HG03066 (cell line): ENCODE data around the gene ATP13A2.
"Not testable (repeated sequence)": the region's sequence is repeated elsewhere in the genome, so short reads cannot be mapped to it uniquely, and the experiment has no call there.

Source experiments
- ATAC-seq: cut with Tn5 transposase; IDR thresholded peaks from one replicate; pipeline ENCODE4 v1.9.1; 2021; ENCODE audit warnings: low read depth; ENCODE audit not compliant: unreplicated experiment

Gene ATP13A2

GRCh38 chr1:16967095-16967575 lies 44.6 kb downstream of the ATP13A2 start:
- ATAC-seq, result no peak

- ATAC-seq, result no peak
Measured at GRCh38 chr1:16966282-16966681, 45.4 kb downstream of the ATP13A2 start.

- no peak for ATAC-seq
Measured at GRCh38 chr1:16965486-16966067, 46.2 kb downstream of the ATP13A2 start.

GRCh38 chr1:16964169-16964568 lies 47.6 kb downstream of the ATP13A2 start:
- not testable (repeated sequence) for ATAC-seq

- ATAC-seq, result no peak
Measured at GRCh38 chr1:16961297-16962133, 50.2 kb downstream of the ATP13A2 start.

DNA sequence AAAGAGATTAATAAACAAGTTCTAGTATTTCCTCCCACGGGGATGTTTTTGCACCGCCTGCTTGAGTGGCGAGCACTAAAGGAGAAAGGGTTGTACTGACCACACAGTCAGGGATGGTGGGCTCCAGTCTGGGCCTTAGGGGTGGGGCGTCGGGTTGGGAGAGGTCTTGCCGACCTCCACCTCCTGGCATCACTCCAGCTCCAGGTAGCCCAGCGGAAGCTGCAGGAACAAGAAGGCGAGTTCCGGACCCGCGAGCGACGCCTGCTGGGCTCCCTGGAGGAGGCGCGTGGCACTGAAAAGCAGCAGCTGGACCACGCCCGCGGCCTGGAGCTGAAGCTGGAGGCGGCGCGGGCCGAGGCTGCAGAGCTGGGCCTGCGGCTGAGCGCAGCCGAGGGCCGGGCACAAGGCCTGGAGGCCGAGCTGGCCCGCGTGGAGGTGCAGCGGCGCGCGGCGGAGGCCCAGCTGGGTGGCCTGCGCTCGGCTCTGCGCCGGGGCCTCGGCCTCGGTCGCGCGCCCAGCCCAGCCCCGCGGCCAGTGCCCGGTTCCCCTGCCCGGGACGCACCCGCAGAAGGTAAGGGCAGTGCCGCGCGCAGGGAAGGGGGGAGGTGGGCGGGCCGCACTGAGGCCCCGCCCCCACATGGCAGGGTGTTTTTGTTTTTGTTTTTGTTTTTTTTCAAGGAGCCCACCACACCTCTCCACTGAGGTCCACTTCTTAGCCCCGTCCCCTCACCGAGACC lies 51.0 kb downstream of the ATP13A2 start:
- no peak for ATAC-seq

- no peak for ATAC-seq
Measured at GRCh38 chr1:16958475-16958874, 53.3 kb downstream of the ATP13A2 start.

GRCh38 chr1:16957731-16958130 lies 54.0 kb downstream of the ATP13A2 start:
- no peak for ATAC-seq

GRCh38 chr1:16956775-16957174 lies 55.0 kb downstream of the ATP13A2 start:
- ATAC-seq, result no peak

GRCh38 chr1:16955186-16955585 lies 56.5 kb downstream of the ATP13A2 start:
- no peak for ATAC-seq

DNA sequence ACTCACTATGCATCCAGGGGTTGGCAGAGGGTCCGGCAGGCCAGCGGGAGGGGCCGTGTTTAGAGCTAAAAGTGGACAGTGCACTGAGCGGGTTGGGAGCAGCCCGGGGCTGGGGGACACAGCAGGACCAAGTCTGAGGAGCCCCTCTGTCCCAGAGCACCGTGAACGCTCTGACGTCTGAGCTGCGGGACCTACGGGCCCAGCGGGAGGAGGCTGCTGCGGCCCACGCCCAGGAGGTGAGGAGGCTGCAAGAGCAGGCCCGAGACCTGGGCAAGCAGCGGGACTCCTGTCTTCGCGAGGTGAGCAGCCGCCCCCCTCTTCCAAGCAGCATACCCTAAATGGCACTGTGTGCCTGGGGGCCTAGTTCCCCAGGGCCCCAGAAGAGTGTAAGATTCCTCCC lies 57.1 kb downstream of the ATP13A2 start:
- ATAC-seq, result no peak

- ATAC-seq, result not testable (repeated sequence)
Measured at GRCh38 chr1:16952376-16952775, 59.4 kb downstream of the ATP13A2 start.

DNA sequence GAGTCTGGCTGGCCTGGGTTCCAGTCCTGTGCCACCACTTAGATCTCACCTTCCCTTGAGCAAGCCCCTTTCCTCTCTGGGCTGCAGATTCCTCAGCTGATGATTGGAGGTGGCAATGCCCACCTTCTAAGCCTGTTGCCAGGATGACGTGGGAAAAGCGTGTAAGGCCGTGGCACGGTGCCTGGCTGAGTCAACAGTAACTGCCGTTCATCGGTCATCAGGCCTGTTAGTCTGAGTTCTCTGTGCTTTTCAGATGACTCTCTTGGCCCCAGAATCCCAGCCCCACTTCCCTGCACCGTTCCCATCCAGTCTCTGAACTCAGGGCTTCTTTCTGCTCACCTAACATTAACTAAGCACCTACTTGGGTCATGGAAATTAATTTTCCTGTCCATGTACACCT lies 62.7 kb downstream of the ATP13A2 start:
- not testable (repeated sequence) for ATAC-seq

DNA sequence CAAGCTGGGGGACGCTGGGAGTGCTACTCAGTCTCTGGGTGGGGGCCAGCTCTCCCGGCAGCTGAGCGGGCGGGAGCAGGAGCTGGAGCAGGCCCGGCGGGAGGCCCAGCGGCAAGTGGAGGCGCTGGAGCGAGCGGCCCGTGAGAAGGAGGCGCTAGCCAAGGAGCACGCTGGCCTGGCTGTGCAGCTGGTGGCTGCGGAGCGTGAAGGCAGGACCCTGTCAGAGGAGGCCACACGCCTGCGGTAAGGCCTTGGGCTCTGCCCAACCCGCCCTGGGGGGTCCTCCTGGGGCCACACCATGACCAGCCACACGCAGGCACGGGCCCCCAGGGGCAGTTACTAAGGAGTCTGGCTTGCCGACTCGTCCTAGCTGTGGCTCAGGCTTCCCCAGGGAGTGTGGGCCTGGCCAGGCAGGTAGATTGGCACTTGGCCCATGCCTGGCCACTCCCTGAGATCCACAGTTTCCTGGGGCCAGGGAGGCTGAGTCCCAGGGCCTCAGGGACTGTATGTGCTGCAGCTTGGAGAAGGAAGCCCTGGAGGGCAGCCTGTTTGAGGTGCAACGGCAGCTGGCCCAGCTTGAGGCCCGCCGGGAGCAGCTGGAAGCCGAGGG lies 63.3 kb downstream of the ATP13A2 start:
- not testable (repeated sequence) for ATAC-seq

DNA sequence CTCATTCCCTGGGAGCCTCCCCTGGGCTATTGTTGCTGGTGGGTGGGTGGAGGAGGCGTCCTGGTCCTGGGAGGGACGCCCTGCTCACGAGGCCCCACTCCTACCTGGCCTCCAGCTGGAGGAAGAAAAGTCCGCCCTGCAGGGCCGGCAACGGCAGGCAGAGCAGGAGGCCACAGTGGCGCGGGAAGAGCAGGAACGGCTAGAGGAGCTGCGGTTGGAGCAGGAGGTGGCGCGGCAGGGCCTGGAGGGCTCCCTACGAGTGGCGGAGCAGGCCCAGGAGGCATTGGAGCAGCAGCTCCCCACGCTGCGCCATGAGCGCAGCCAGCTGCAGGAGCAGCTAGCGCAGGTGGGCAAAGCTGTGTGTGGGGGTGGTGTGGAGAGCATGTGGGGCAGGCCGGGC lies 65.1 kb downstream of the ATP13A2 start:
- no peak for ATAC-seq

DNA sequence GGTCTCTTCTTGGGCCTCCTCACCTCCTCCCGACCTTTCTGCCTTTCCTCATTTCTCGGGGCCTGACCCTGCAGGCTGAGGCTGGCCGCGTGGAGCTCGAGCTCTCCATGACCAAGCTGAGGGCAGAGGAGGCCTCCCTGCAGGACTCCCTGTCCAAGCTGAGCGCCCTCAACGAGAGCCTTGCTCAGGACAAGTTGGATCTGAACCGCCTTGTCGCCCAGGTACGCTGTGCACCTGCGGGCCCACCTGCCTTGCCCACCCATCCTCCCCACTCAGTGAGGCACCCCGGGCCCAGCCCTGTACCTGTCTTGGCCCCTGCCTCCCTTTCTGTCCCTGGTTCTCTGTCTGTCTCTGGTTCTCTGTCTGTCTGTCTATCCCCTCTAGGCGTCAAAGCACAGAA lies 65.5 kb downstream of the ATP13A2 start:
- not testable (repeated sequence) for ATAC-seq

DNA sequence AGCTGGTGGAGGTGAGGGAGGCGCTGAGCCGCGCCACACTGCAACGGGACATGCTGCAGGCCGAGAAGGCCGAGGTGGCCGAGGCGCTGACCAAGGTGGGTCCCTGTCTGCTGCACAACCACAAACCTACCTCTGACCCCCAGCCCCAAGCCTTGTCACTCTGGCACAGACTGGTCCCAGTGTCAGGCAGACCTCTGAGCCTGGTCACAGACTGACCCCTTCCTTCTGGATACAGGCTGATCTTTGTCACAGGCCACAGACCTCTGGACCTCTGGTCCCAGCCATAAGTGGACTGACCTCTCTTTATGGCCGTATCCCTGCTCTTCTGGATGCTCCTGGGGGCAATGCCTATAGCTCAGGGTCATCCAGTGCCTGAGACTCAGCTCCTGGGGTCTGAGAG lies 66.2 kb downstream of the ATP13A2 start:
- ATAC-seq, result not testable (repeated sequence)

- ATAC-seq, result no peak
Measured at GRCh38 chr1:16944038-16944437, 67.7 kb downstream of the ATP13A2 start.

- not testable (repeated sequence) for ATAC-seq
Measured at GRCh38 chr1:16939386-16940180, 72.1 kb downstream of the ATP13A2 start.
